ENCODE data around the gene SLC43A1.

Gene SLC43A1

DNA sequence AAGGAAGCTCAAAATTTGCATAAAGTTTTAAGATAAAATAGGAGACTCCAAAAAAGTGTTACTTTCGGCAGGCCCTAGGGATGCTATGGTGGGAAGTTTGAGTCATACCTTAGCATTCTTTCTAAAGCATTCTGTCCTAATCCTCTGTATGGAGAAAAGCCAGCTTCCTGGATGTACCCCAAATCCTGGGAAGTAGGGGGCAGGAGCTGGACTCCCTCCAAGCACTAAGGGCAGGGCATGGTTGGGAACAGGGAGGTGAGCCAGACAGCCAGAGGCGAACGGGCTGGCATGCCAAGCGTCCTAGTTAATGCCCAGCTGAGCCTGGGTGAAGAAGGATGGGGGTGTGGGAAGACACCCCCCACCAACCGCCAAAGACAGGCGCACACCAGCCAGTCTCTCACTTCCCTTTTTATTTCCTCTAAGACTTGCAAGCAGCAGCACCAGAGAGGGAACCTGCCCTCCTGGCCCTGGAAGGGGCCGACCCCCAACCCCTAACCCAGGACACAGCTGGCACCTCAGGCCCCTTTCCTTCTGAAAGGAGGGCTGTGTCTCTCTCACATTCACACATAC, 31.3 kb downstream of the SLC43A1 start:
- Histone ChIP-seq H3K9me3 (ENCODE audit: severe bottlenecking) (no peaks in the 10 kb centered on the region), H3K4me1 (ENCODE audit: insufficient read depth, poor library complexity, severe bottlenecking) (no peaks in the 10 kb centered on the region), H3K4me3 (ENCODE audit: severe bottlenecking) (no peak overlapping the region), H3K36me3 (ENCODE audit: low read depth) (no peaks in the 10 kb centered on the region), H3K27ac (ENCODE audit: poor library complexity, severe bottlenecking) (no peak overlapping the region), H3K27me3 (ENCODE audit: insufficient read depth, poor library complexity, severe bottlenecking) (peaks cover 27% of the 10 kb centered on the region)
- TF ChIP-seq, protein P1, sequence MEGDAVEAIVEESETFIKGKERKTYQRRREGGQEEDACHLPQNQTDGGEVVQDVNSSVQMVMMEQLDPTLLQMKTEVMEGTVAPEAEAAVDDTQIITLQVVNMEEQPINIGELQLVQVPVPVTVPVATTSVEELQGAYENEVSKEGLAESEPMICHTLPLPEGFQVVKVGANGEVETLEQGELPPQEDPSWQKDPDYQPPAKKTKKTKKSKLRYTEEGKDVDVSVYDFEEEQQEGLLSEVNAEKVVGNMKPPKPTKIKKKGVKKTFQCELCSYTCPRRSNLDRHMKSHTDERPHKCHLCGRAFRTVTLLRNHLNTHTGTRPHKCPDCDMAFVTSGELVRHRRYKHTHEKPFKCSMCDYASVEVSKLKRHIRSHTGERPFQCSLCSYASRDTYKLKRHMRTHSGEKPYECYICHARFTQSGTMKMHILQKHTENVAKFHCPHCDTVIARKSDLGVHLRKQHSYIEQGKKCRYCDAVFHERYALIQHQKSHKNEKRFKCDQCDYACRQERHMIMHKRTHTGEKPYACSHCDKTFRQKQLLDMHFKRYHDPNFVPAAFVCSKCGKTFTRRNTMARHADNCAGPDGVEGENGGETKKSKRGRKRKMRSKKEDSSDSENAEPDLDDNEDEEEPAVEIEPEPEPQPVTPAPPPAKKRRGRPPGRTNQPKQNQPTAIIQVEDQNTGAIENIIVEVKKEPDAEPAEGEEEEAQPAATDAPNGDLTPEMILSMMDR (IDR thresholded peaks at IDR 0.05; ENCODE audit: poor library complexity, severe bottlenecking): no peak
- DNase-seq (ENCODE audit: low spot score) (no peak), ATAC-seq (ENCODE audit: low read depth) (no peak)

DNA sequence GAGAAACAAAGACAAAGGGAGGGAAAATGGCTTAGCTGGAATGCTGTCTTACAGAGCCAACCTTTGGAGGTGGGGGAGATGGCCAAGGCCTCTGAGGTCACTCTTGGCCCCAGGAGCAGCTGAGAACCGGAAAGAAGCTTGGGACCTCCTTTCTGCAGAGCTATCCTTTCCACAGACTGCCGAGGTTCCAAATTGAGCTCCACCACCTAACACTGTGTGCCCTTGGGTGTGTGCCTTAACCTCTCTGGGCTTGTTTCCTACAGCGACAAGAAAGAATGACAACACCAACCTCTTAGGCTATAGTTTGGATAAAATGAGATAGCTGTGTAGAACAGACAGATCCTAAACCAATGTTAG, 32.0 kb downstream of the SLC43A1 start:
- no peak overlapping the region for H3K4me3 ChIP-seq (ENCODE audit: severe bottlenecking)
- TF ChIP-seq, protein P1 (IDR thresholded peaks at IDR 0.05; ENCODE audit: poor library complexity, severe bottlenecking): no peak
- H3K36me3 ChIP-seq (ENCODE audit: low read depth): no peaks in the 10 kb centered on the region
- DNase-seq (ENCODE audit: low spot score) (no peak), ATAC-seq (ENCODE audit: low read depth) (no peak)
- H3K9me3 ChIP-seq (ENCODE audit: severe bottlenecking): no peaks in the 10 kb centered on the region
- H3K27ac ChIP-seq (ENCODE audit: poor library complexity, severe bottlenecking): no peak overlapping the region
- H3K27me3 ChIP-seq (ENCODE audit: insufficient read depth, poor library complexity, severe bottlenecking): peaks cover 27% of the 10 kb centered on the region
- no peaks in the 10 kb centered on the region for H3K4me1 ChIP-seq (ENCODE audit: insufficient read depth, poor library complexity, severe bottlenecking)

DNA sequence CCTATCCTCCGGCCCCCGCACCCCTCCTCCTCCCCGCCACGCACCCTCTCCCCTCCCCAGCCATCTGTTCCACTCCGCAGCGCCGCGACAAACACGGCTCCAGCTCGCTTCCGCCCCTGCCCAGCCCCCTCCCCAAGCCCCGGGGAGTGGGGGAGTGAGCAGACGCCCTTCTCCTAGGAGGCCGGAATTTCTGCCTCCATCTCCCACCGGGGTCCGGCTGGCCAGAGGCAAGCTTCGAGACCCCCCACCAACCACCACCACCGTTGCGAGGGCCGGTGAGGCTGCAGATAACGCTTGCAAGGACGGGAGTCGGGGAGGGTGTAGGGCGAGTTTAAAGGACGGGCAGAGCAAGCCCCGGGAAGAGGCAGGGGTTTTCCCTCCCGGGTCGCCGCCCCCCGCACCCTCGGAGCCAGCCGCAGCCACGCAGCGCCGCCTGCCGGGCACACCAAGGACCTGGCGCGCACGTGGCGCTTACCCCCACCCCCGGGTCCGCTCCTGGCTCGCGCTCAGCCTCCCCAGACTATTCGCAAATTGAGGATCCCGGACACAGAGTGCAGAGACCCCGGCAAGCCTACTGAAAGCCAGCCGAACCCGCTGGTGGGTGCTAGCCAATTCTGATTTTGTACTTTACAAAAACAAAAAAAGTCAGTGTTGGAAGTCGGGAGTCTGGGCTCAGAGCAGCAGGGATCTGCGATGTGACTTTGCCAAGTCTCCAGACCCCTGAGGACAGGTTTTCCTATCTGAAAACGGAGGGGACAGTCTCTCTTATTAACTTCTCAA, 32.5 kb downstream of the SLC43A1 start:
- DNase-seq (ENCODE audit: low spot score) (no peak), ATAC-seq (ENCODE audit: low read depth) (peak; percentile 49)
- H3K9me3 ChIP-seq (ENCODE audit: severe bottlenecking): no peaks in the 10 kb centered on the region
- H3K27ac ChIP-seq (ENCODE audit: poor library complexity, severe bottlenecking): no peak overlapping the region
- peaks cover 27% of the 10 kb centered on the region for H3K27me3 ChIP-seq (ENCODE audit: insufficient read depth, poor library complexity, severe bottlenecking)
- no peaks in the 10 kb centered on the region for H3K36me3 ChIP-seq (ENCODE audit: low read depth)
- no peaks in the 10 kb centered on the region for H3K4me1 ChIP-seq (ENCODE audit: insufficient read depth, poor library complexity, severe bottlenecking)
- peak overlapping the region; percentile 27 for H3K4me3 ChIP-seq (ENCODE audit: severe bottlenecking)
- TF ChIP-seq, protein P1 (IDR thresholded peaks at IDR 0.05; ENCODE audit: poor library complexity, severe bottlenecking): peak; percentile 72

DNA sequence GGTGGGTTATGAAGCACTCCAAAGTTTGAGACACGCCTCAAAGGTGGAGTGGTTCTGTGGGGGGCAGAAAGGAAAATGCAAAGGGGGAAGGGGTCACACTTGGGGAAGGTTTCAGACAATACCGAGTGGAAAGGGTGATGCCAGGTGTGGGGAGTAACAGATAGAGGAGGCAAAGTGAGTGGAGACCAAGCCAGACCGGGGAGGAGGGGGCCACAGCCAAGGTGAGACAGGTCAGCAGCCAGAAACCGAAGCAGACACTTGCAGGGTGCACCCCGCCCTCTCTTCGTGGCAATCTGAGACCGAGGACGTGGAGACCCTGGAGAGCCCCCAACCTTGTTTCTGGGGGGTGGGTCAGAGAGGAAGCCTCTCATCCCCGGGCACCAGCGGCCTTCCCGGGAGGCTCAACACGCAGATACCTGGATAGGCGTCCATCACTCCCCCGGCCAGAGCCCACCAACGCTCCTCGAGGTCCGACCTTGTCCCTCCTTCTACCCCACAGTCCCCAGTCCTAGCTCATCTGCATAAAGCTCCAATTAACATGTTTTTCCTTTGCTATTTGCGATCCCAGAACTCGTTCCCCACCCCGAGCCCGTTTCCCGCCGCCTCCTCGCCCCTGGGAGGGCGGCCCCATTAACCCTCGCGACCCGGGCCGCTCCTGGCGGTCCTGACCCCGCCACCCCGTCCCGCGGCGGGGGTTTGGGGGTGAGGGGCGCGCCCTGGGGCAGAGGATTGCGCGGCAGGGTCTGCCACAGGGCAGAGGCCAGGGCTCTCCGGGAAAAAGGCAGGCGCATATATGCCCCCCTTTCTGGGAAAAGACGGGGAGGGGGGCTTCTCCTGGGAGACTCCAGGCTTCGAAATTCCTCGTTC, 33.4 kb downstream of the SLC43A1 start:
- TF ChIP-seq, protein P1 (IDR thresholded peaks at IDR 0.05; ENCODE audit: poor library complexity, severe bottlenecking): no peak
- H3K4me1 ChIP-seq (ENCODE audit: insufficient read depth, poor library complexity, severe bottlenecking): no peaks in the 10 kb centered on the region
- peaks cover 27% of the 10 kb centered on the region for H3K27me3 ChIP-seq (ENCODE audit: insufficient read depth, poor library complexity, severe bottlenecking)
- H3K9me3 ChIP-seq (ENCODE audit: severe bottlenecking): no peaks in the 10 kb centered on the region
- no peak overlapping the region for H3K27ac ChIP-seq (ENCODE audit: poor library complexity, severe bottlenecking)
- no peak for ATAC-seq (ENCODE audit: low read depth)
- H3K4me3 ChIP-seq (ENCODE audit: severe bottlenecking): peak overlapping the region; percentile 27
- DNase-seq (ENCODE audit: low spot score): no peak
- H3K36me3 ChIP-seq (ENCODE audit: low read depth): no peaks in the 10 kb centered on the region
